GM23338 (cell line): ENCODE data around the gene EXPH5.

Experiments
- CREB1 ChIP-seq: fragments of 250-450 bp; sonication (Bioruptor Pico); IDR thresholded peaks from 2 replicates; pipeline ENCODE4 v1.5.0; 2020; ENCODE audit warnings: low read depth, mild to moderate bottlenecking, moderate library complexity
- EZH2 ChIP-seq: fragments of 200-600 bp; sonication (generic); IDR thresholded peaks from one replicate; pipeline ENCODE4 v1.8.0; 2017; ENCODE audit warnings: antibody characterized with exemption, mild to moderate bottlenecking, low read depth; ENCODE audit not compliant: unreplicated experiment
- EZH2phosphoT487 ChIP-seq: fragments of 200-600 bp; sonication (generic); IDR thresholded peaks from one replicate; pipeline ENCODE4 v1.8.1; 2018; ENCODE audit warnings: antibody characterized with exemption; ENCODE audit not compliant: unreplicated experiment
- NANOG ChIP-seq: IDR thresholded peaks from 2 replicates; pipeline ENCODE4 v1.6.1; 2016; ENCODE audit warnings: antibody characterized with exemption, borderline replicate concordance
- POLR2AphosphoS5 ChIP-seq: IDR thresholded peaks from 2 replicates; pipeline ENCODE4 v1.6.1; 2016; ENCODE audit warnings: antibody characterized with exemption, low read depth
- TF ChIP-seq, protein P1 (sequence below), 2 experiments: fragments of 200-600 bp in 1 of 2; sonication (generic) in 1 of 2; conservative IDR thresholded peaks; 2 replicates each; pipeline versions ENCODE4 v1.5.1 to v1.6.1; 2016 to 2017; ENCODE audit warnings: antibody characterized with exemption in 2 of 2, low read depth in 2 of 2, mild to moderate bottlenecking in 2 of 2, moderate library complexity in 1 of 2
- TF ChIP-seq, protein P2 (sequence below): IDR thresholded peaks from one replicate; pipeline ENCODE4 v1.6.1; 2018; ENCODE audit warnings: antibody characterized with exemption; ENCODE audit not compliant: unreplicated experiment
- TF ChIP-seq, protein P3 (sequence below): IDR thresholded peaks from 2 replicates; pipeline ENCODE4 v1.6.1; 2016; ENCODE audit warnings: antibody characterized with exemption

DNA sequence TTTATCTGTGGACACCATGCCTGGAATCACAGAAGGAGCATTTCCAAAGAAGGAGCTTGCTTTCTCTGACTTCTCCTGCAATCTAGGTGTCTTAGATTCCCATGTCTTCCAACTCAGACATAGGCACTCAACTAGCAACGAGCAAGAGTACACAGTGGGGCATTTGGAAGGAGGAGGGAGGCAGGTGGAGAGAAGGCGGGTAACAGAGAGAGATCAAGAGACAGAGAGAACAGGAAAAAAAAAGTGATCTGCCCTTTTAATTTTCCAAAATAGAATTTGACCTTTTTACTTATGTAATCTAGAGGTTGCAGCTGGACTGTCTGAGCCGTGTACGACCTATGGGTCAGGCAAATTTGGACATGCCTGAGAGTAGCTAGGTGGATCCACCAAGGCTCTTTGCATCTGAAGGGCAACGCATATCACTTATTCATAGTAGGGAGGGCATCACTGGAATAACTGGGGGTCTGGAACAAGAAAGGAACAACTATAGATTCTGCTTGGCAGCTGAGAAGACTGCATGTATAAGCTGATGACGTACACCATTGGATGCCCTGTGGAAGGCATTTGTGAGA, 58.1 kb downstream of the EXPH5 start:
- TF ChIP-seq POLR2AphosphoS5 (no peak), EZH2phosphoT487 (no peak), EZH2 (no peak), NANOG (no peak), CREB1 (CRISPR knock-in tag) (no peak)
- TF ChIP-seq, protein P1, sequence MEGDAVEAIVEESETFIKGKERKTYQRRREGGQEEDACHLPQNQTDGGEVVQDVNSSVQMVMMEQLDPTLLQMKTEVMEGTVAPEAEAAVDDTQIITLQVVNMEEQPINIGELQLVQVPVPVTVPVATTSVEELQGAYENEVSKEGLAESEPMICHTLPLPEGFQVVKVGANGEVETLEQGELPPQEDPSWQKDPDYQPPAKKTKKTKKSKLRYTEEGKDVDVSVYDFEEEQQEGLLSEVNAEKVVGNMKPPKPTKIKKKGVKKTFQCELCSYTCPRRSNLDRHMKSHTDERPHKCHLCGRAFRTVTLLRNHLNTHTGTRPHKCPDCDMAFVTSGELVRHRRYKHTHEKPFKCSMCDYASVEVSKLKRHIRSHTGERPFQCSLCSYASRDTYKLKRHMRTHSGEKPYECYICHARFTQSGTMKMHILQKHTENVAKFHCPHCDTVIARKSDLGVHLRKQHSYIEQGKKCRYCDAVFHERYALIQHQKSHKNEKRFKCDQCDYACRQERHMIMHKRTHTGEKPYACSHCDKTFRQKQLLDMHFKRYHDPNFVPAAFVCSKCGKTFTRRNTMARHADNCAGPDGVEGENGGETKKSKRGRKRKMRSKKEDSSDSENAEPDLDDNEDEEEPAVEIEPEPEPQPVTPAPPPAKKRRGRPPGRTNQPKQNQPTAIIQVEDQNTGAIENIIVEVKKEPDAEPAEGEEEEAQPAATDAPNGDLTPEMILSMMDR (conservative IDR thresholded peaks at IDR 0.05; ENCODE audit: low read depth in 2 of 2), result no peak
- TF ChIP-seq, protein P2, sequence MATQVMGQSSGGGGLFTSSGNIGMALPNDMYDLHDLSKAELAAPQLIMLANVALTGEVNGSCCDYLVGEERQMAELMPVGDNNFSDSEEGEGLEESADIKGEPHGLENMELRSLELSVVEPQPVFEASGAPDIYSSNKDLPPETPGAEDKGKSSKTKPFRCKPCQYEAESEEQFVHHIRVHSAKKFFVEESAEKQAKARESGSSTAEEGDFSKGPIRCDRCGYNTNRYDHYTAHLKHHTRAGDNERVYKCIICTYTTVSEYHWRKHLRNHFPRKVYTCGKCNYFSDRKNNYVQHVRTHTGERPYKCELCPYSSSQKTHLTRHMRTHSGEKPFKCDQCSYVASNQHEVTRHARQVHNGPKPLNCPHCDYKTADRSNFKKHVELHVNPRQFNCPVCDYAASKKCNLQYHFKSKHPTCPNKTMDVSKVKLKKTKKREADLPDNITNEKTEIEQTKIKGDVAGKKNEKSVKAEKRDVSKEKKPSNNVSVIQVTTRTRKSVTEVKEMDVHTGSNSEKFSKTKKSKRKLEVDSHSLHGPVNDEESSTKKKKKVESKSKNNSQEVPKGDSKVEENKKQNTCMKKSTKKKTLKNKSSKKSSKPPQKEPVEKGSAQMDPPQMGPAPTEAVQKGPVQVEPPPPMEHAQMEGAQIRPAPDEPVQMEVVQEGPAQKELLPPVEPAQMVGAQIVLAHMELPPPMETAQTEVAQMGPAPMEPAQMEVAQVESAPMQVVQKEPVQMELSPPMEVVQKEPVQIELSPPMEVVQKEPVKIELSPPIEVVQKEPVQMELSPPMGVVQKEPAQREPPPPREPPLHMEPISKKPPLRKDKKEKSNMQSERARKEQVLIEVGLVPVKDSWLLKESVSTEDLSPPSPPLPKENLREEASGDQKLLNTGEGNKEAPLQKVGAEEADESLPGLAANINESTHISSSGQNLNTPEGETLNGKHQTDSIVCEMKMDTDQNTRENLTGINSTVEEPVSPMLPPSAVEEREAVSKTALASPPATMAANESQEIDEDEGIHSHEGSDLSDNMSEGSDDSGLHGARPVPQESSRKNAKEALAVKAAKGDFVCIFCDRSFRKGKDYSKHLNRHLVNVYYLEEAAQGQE, result no peak
- TF ChIP-seq, protein P3, sequence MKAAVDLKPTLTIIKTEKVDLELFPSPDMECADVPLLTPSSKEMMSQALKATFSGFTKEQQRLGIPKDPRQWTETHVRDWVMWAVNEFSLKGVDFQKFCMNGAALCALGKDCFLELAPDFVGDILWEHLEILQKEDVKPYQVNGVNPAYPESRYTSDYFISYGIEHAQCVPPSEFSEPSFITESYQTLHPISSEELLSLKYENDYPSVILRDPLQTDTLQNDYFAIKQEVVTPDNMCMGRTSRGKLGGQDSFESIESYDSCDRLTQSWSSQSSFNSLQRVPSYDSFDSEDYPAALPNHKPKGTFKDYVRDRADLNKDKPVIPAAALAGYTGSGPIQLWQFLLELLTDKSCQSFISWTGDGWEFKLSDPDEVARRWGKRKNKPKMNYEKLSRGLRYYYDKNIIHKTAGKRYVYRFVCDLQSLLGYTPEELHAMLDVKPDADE, result no peak
